OCI-LY1 (cell line): Measurements from ENCODE around the gene MECP2.

ENCODE experiments used
- H2AFZ ChIP-seq: fragments of 200-600 bp; sonication (generic), shearing (Covaris generic); 2 replicates; pipeline ENCODE4 v1.6.0; 2014; ENCODE audit warnings: antibody characterized with exemption, mild to moderate bottlenecking, low read length
- H3F3A ChIP-seq: fragments of 200-600 bp; sonication (generic), shearing (Covaris generic); 2 replicates; pipeline ENCODE4 v1.6.0; 2014; ENCODE audit warnings: mild to moderate bottlenecking, antibody characterized with exemption, low read length, moderate library complexity; ENCODE audit not compliant: insufficient read depth
- H3K27ac ChIP-seq: fragments of 200-600 bp; sonication (generic); 2 replicates; pipeline ENCODE4 v1.5.1; 2014; ENCODE audit warnings: low read length, mixed run types, mild to moderate bottlenecking, low read depth; ENCODE audit not compliant: poor library complexity, severe bottlenecking
- H3K27me3 ChIP-seq: fragments of 200-600 bp; sonication (generic); 2 replicates; pipeline ENCODE4 v1.6.0; 2014; ENCODE audit warnings: antibody characterized with exemption, mild to moderate bottlenecking, low read length, moderate library complexity; ENCODE audit not compliant: insufficient read depth
- H3K36me3 ChIP-seq: fragments of 200-600 bp; sonication (generic); 2 replicates; pipeline ENCODE4 v1.6.1; 2014; ENCODE audit warnings: mild to moderate bottlenecking, antibody characterized with exemption, low read length, moderate library complexity, mixed read lengths; ENCODE audit not compliant: insufficient read depth
- H3K4me1 ChIP-seq: fragments of 200-600 bp; sonication (generic); 2 replicates; pipeline ENCODE4 v1.5.1; 2014; ENCODE audit warnings: mild to moderate bottlenecking, low read length, moderate library complexity; ENCODE audit not compliant: insufficient read depth, severe bottlenecking
- H3K4me2 ChIP-seq: fragments of 200-600 bp; sonication (generic), shearing (Covaris generic); 2 replicates; pipeline ENCODE4 v1.6.1; 2014; ENCODE audit warnings: low read length
- H3K4me3 ChIP-seq: fragments of 200-600 bp; sonication (generic); 2 replicates; pipeline ENCODE4 v1.5.1; 2014; ENCODE audit warnings: low read length, low read depth, mild to moderate bottlenecking, mixed read lengths; ENCODE audit not compliant: poor library complexity, severe bottlenecking
- H3K79me2 ChIP-seq: fragments of 200-600 bp; shearing (Covaris generic); 2 replicates; pipeline ENCODE4 v1.6.1; 2016; ENCODE audit warnings: mixed run types, low read length, mixed read lengths; ENCODE audit not compliant: insufficient read depth
- H3K9ac ChIP-seq: fragments of 200-600 bp; sonication (generic), shearing (Covaris generic); 2 replicates; pipeline ENCODE4 v1.6.1; 2014; ENCODE audit warnings: mild to moderate bottlenecking, low read length, mixed read lengths
- H3K9me2 ChIP-seq: fragments of 200-600 bp; sonication (generic), shearing (Covaris generic); 2 replicates; pipeline ENCODE4 v1.6.1; 2014; ENCODE audit warnings: low read depth, mild to moderate bottlenecking, low read length, mixed read lengths
- H3K9me3 ChIP-seq: fragments of 200-600 bp; shearing (Covaris generic); 2 replicates; pipeline ENCODE4 v1.6.1; 2014; ENCODE audit warnings: low read length, mixed read lengths
- H4K20me1 ChIP-seq: fragments of 200-600 bp; sonication (generic), shearing (Covaris generic); 2 replicates; pipeline ENCODE4 v1.6.0; 2016; ENCODE audit warnings: mild to moderate bottlenecking, low read length; ENCODE audit not compliant: insufficient read depth
- EZH2 ChIP-seq: fragments of 200-600 bp; sonication (generic), shearing (Covaris generic); IDR thresholded peaks from 2 replicates; pipeline ENCODE4 v1.8.0; 2017; ENCODE audit warnings: borderline replicate concordance, mixed run types, mild to moderate bottlenecking, antibody characterized with exemption, low read length, moderate library complexity, mixed read lengths
- TF ChIP-seq, protein P1 (sequence below): fragments of 200-600 bp; sonication (generic), shearing (Covaris generic); IDR thresholded peaks from 2 replicates; pipeline ENCODE4 v1.5.1; 2017; ENCODE audit warnings: mild to moderate bottlenecking, antibody characterized with exemption, low read length, moderate library complexity, mixed read lengths

Gene MECP2

DNA sequence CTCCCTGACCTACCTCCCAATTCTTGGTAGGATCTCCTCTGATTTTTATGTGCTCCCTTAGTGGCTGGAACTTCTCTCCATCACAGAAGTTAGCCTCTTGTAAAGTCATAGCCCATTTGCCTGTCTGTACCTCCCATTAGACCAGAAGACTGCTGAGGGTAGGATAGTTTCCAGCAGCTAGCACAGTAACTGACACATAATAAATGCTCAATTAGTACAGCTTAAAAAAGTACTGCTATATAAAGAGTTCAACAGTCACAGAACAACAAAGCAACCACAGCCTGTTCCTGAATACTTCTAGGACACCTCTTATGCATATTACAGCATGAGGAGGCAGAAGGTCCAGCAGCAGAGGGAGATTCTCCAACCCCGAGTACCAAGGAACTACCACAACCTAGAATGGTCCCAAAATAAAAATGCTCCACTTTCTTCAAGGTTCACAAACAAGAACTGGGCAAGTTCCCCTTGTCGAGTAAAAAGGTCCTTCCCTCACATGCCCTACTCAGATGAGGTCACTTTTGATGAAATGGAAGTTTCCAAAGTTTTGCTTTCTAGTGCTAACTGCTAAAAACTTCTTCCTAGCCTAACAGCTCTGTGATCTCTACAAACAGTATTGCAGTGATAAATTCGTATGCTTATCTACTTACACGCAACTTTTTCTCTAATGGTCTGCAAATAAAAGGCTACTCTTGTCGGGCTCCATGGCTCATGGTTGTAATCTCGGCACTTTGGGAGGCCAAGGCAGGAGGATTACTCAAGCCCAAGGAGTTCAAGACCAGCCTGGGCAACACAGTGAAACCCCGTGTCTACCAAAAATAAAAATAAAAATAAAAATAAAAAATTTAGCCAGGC is 12.8 kb downstream of the MECP2 start:
- TF ChIP-seq, protein P1, sequence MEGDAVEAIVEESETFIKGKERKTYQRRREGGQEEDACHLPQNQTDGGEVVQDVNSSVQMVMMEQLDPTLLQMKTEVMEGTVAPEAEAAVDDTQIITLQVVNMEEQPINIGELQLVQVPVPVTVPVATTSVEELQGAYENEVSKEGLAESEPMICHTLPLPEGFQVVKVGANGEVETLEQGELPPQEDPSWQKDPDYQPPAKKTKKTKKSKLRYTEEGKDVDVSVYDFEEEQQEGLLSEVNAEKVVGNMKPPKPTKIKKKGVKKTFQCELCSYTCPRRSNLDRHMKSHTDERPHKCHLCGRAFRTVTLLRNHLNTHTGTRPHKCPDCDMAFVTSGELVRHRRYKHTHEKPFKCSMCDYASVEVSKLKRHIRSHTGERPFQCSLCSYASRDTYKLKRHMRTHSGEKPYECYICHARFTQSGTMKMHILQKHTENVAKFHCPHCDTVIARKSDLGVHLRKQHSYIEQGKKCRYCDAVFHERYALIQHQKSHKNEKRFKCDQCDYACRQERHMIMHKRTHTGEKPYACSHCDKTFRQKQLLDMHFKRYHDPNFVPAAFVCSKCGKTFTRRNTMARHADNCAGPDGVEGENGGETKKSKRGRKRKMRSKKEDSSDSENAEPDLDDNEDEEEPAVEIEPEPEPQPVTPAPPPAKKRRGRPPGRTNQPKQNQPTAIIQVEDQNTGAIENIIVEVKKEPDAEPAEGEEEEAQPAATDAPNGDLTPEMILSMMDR = no peak
- no peak for TF ChIP-seq EZH2
- H3K27ac ChIP-seq = no peak overlapping the region
- H3K9me2 ChIP-seq = no peaks in the 10 kb centered on the region
- no peak overlapping the region for H2AFZ ChIP-seq
- H3K27me3 ChIP-seq = no peaks in the 10 kb centered on the region
- no peak overlapping the region for H3K4me3 ChIP-seq
- H3K4me1 ChIP-seq = no peaks in the 10 kb centered on the region
- H4K20me1 ChIP-seq = no peaks in the 10 kb centered on the region
- H3K36me3 ChIP-seq = peaks cover 22% of the 10 kb centered on the region
- no peaks in the 10 kb centered on the region for H3F3A ChIP-seq
- no peaks in the 10 kb centered on the region for H3K9me3 ChIP-seq
- H3K4me2 ChIP-seq = no peak overlapping the region
- H3K79me2 ChIP-seq = peaks cover 57% of the 10 kb centered on the region
- no peak overlapping the region for H3K9ac ChIP-seq

DNA sequence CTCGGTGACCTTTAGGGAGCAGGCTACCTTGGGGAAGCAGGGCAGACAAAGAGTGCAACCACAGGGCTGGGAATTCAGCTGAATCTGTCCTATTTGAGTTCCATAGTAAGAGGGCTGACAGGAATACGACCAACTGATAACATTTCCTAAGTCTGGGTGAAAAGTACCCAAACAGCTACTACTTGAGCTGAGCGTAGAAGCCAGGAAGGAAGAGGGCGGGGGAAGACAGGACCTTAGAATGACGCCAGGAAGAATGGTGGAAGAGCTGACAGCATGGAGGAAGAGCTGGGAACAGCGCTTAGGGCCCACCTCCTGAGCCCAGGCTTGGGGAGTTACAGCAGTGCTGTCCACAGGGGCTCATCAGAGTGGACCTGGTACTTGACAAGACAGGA is 14.4 kb downstream of the MECP2 start:
- Histone ChIP-seq H3K4me1 (no peaks in the 10 kb centered on the region), H3K9me3 (no peaks in the 10 kb centered on the region), H3K27ac (no peak overlapping the region), H3K79me2 (peaks cover 51% of the 10 kb centered on the region), H3K36me3 (peaks cover 29% of the 10 kb centered on the region), H3K9ac (no peak overlapping the region), H3K27me3 (no peaks in the 10 kb centered on the region), H3K9me2 (no peaks in the 10 kb centered on the region), H3K4me3 (no peak overlapping the region), H4K20me1 (no peaks in the 10 kb centered on the region), H2AFZ (no peak overlapping the region), H3K4me2 (no peak overlapping the region), H3F3A (no peaks in the 10 kb centered on the region)
- TF ChIP-seq EZH2 = no peak
- TF ChIP-seq, protein P1 = no peak

DNA sequence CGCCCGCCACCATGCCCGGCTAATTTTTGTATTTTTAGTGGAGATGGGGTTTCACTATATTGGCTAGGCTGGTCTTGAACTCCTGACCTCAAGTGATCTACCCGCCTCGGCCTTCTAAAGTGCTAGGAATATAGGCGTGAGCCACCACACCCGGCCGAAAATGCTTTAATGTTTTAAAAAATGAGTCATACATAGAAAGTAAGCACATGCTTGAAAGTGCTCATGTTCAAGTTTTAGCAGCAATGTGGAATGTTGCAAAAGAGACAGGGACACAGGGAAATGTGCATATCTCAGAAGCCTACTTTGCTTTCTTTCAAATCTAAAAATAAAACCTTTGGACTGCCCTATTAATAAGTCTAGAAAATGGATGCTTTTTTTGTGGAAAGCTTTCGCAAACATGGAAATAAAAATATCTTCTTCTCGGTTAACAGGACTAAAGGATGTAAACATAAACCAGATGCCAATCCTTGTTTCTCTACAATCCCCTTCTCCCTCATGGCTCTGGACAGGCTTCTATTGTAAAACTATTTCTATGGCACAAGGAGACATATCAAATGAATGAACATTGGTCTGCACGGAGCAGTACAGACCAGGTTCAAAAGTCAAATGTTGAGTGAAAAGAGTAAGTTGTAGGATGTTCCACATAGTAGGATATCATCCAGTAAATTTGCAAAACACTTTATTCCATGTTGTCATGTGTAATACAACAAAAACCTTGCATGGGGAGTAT is 15.0 kb downstream of the MECP2 start:
- Histone ChIP-seq H3K36me3 (peaks cover 24% of the 10 kb centered on the region), H3K4me1 (no peaks in the 10 kb centered on the region), H3K27ac (no peak overlapping the region), H3K9ac (no peak overlapping the region), H3K79me2 (peaks cover 45% of the 10 kb centered on the region), H3K9me3 (no peaks in the 10 kb centered on the region), H3F3A (no peaks in the 10 kb centered on the region), H3K4me3 (no peak overlapping the region), H3K4me2 (no peak overlapping the region), H3K9me2 (no peaks in the 10 kb centered on the region), H2AFZ (no peak overlapping the region), H3K27me3 (no peaks in the 10 kb centered on the region), H4K20me1 (no peaks in the 10 kb centered on the region)
- TF ChIP-seq, protein P1 = no peak
- TF ChIP-seq EZH2 = no peak
